ENCODE measurements around the gene OSBP2. TPM values are rescaled to one million over a fixed set of nuclear protein-coding genes. Genes with fewer than 3 reads are reported as not detected.

The OSBP2 gene
- total and polyA plus RNA-seq, 9 donors: 1.3 to 5.1 (median 1.4) TPM

- WGBS, 3 donors: 84 to 89% (median 85%) methylated on average over 4 of the region's 4 CpGs
- Histone ChIP-seq H3K27ac (no peak overlapping the region), H3K9me3 (no peaks in the 10 kb centered on the region), H3K27me3 (no peaks in the 10 kb centered on the region), H3K4me3 (no peak overlapping the region), H3K4me1 (ENCODE audit: insufficient read depth) (no peaks in the 10 kb centered on the region), H3K36me3 (no peaks in the 10 kb centered on the region)
- TF ChIP-seq EP300 (IDR thresholded peaks at IDR 0.05) (no peak), POLR2A (IDR thresholded peaks at IDR 0.05) (no peak)
- TF ChIP-seq, protein P1, sequence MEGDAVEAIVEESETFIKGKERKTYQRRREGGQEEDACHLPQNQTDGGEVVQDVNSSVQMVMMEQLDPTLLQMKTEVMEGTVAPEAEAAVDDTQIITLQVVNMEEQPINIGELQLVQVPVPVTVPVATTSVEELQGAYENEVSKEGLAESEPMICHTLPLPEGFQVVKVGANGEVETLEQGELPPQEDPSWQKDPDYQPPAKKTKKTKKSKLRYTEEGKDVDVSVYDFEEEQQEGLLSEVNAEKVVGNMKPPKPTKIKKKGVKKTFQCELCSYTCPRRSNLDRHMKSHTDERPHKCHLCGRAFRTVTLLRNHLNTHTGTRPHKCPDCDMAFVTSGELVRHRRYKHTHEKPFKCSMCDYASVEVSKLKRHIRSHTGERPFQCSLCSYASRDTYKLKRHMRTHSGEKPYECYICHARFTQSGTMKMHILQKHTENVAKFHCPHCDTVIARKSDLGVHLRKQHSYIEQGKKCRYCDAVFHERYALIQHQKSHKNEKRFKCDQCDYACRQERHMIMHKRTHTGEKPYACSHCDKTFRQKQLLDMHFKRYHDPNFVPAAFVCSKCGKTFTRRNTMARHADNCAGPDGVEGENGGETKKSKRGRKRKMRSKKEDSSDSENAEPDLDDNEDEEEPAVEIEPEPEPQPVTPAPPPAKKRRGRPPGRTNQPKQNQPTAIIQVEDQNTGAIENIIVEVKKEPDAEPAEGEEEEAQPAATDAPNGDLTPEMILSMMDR (IDR thresholded peaks at IDR 0.05): no peak
- intact Hi-C loops (cut with DNase I): no loop called here
- no peak for DNase-seq
Observed at GRCh38 chr22:30809086-30809485, 114.4 kb downstream of the OSBP2 start.

GRCh38 chr22:30810105-30810504 is 115.4 kb downstream of the OSBP2 start:
- Histone ChIP-seq H3K9me3 (no peaks in the 10 kb centered on the region), H3K27ac (no peak overlapping the region), H3K27me3 (no peaks in the 10 kb centered on the region), H3K36me3 (no peaks in the 10 kb centered on the region), H3K4me3 (no peak overlapping the region), H3K4me1 (ENCODE audit: insufficient read depth) (no peaks in the 10 kb centered on the region)
- DNase-seq: no peak
- TF ChIP-seq, protein P1 (IDR thresholded peaks at IDR 0.05): no peak
- TF ChIP-seq POLR2A (IDR thresholded peaks at IDR 0.05) (no peak), EP300 (IDR thresholded peaks at IDR 0.05) (no peak)
- WGBS, 3 donors: 83 to 90% (median 85%) methylated on average over 4 of the region's 4 CpGs
- intact Hi-C loops (cut with DNase I): no loop called here

GRCh38 chr22:30813936-30814335 is 119.3 kb downstream of the OSBP2 start:
- Histone ChIP-seq H3K9me3 (no peaks in the 10 kb centered on the region), H3K36me3 (no peaks in the 10 kb centered on the region), H3K4me3 (no peak overlapping the region), H3K4me1 (ENCODE audit: insufficient read depth) (no peaks in the 10 kb centered on the region), H3K27me3 (no peaks in the 10 kb centered on the region), H3K27ac (no peak overlapping the region)
- intact Hi-C loops (cut with DNase I): no loop called here
- TF ChIP-seq POLR2A (IDR thresholded peaks at IDR 0.05) (no peak), EP300 (IDR thresholded peaks at IDR 0.05) (no peak)
- TF ChIP-seq, protein P1 (IDR thresholded peaks at IDR 0.05): no peak
- WGBS, 3 donors: 87 to 89% (median 89%) methylated on average over 7 of the region's 7 CpGs
- DNase-seq: no peak

DNA sequence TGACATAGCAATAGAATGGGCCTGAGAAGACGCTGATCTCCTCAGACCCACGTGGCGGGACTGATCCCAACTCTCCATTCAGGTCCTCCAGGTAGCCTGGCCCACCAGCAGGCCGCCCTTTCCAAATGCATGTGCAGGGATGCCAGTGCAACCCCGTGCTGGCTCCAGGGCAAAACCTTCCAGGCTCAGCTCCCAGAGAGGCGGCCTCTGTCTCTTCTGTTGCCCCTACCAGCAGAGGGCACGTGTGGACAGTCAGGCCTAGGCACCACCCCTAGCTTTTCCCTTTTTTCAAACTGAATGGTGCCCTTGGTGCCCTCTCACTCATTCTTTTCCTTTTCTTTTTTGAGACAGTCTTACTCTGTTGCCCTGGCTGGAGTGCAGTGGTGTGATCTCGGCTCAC is 121.7 kb downstream of the OSBP2 start:
- H3K27me3 ChIP-seq: no peaks in the 10 kb centered on the region
- no peak overlapping the region for H3K27ac ChIP-seq
- H3K4me3 ChIP-seq: no peak overlapping the region
- WGBS, 3 donors: 78 to 81% (median 78%) methylated on average over 8 of the region's 8 CpGs
- no peaks in the 10 kb centered on the region for H3K4me1 ChIP-seq (ENCODE audit: insufficient read depth)
- no peaks in the 10 kb centered on the region for H3K36me3 ChIP-seq
- intact Hi-C loops (cut with DNase I): no loop called here
- no peak for TF ChIP-seq POLR2A (IDR thresholded peaks at IDR 0.05)
- TF ChIP-seq EP300 (IDR thresholded peaks at IDR 0.05): no peak
- TF ChIP-seq, protein P1 (IDR thresholded peaks at IDR 0.05): no peak
- H3K9me3 ChIP-seq: no peaks in the 10 kb centered on the region
- no peak for DNase-seq
